ENCODE measurements around the gene PTGER3. TPM values are rescaled to one million over a fixed set of nuclear protein-coding genes. Genes with fewer than 3 reads are reported as not detected.
"Not testable (repeated sequence)": the region's sequence is repeated elsewhere in the genome, so short reads cannot be mapped to it uniquely, and the experiment has no call there.

The PTGER3 gene
- total and polyA plus RNA-seq, 3 donors from 2014 or later, result 0.31 to 3.6 (median 0.43) TPM

GRCh38 chr1:70994753-70995268 is 52.8 kb downstream of the PTGER3 start:
- no peak for DNase-seq
- Histone ChIP-seq H3K4me1 (no peaks in the 10 kb centered on the region), H3K9me3 (no peaks in the 10 kb centered on the region), H3K36me3 (ENCODE audit: low read depth, missing control alignments) (no peaks in the 10 kb centered on the region), H3K4me3 (no peak overlapping the region), H3K27me3 (no peaks in the 10 kb centered on the region), H3K27ac (no peak overlapping the region)
- intact Hi-C loops (cut with DNase I; ENCODE audit: low total_unique reads), result no loop called here
- no peak for TF ChIP-seq CTCF (IDR thresholded peaks at IDR 0.05)
- WGBS, 2 donors, result 85 to 90% methylated on average over 1 of the region's 1 CpG

- H3K4me3 ChIP-seq, result no peak overlapping the region
- H3K27me3 ChIP-seq, result no peaks in the 10 kb centered on the region
- H3K9me3 ChIP-seq, result no peaks in the 10 kb centered on the region
- DNase-seq, result no peak
- intact Hi-C loops (cut with DNase I; ENCODE audit: low total_unique reads), result no loop called here
- WGBS, 2 donors, result 82 to 88% methylated on average over 3 of the region's 3 CpGs
- H3K27ac ChIP-seq, result no peak overlapping the region
- TF ChIP-seq POLR2A (IDR thresholded peaks at IDR 0.05) (no peak), CTCF (IDR thresholded peaks at IDR 0.05) (no peak)
- H3K4me1 ChIP-seq, result no peaks in the 10 kb centered on the region
- no peaks in the 10 kb centered on the region for H3K36me3 ChIP-seq (ENCODE audit: low read depth, missing control alignments)
Observed at GRCh38 chr1:70993798-70994197, 53.8 kb downstream of the PTGER3 start.

GRCh38 chr1:70992521-70992920 is 55.1 kb downstream of the PTGER3 start:
- Histone ChIP-seq H3K36me3 (ENCODE audit: low read depth, missing control alignments) (no peaks in the 10 kb centered on the region), H3K27ac (no peak overlapping the region), H3K4me3 (no peak overlapping the region), H3K27me3 (no peaks in the 10 kb centered on the region), H3K4me1 (no peaks in the 10 kb centered on the region), H3K9me3 (no peaks in the 10 kb centered on the region)
- DNase-seq, result no peak
- no peak for TF ChIP-seq POLR2A (IDR thresholded peaks at IDR 0.05)
- no peak for TF ChIP-seq CTCF (IDR thresholded peaks at IDR 0.05)
- intact Hi-C loops (cut with DNase I; ENCODE audit: low total_unique reads), result no loop called here
- WGBS, 2 donors, result 87 to 89% methylated on average over 2 of the region's 2 CpGs

GRCh38 chr1:70990469-70991253 is 57.0 kb downstream of the PTGER3 start:
- intact Hi-C loops (cut with DNase I; ENCODE audit: low total_unique reads), result no loop called here
- no peaks in the 10 kb centered on the region for H3K4me1 ChIP-seq
- no peaks in the 10 kb centered on the region for H3K9me3 ChIP-seq
- H3K27me3 ChIP-seq, result no peaks in the 10 kb centered on the region
- H3K4me3 ChIP-seq, result no peak overlapping the region
- DNase-seq, result no peak
- TF ChIP-seq CTCF (IDR thresholded peaks at IDR 0.05), result no peak
- TF ChIP-seq POLR2A (IDR thresholded peaks at IDR 0.05), result no peak
- no peak overlapping the region for H3K27ac ChIP-seq
- H3K36me3 ChIP-seq (ENCODE audit: low read depth, missing control alignments), result no peaks in the 10 kb centered on the region
- 60 to 61% methylated on average over 3 of the region's 3 CpGs for WGBS, 2 donors

GRCh38 chr1:70987497-70987896 is 60.1 kb downstream of the PTGER3 start:
- 91 to 93% methylated on average over 2 of the region's 2 CpGs for WGBS, 2 donors
- DNase-seq, result no peak
- H3K36me3 ChIP-seq (ENCODE audit: low read depth, missing control alignments), result no peaks in the 10 kb centered on the region
- H3K9me3 ChIP-seq, result no peaks in the 10 kb centered on the region
- intact Hi-C loops (cut with DNase I; ENCODE audit: low total_unique reads), result no loop called here
- no peaks in the 10 kb centered on the region for H3K27me3 ChIP-seq
- H3K4me1 ChIP-seq, result no peaks in the 10 kb centered on the region
- TF ChIP-seq POLR2A (IDR thresholded peaks at IDR 0.05), result no peak
- H3K4me3 ChIP-seq, result no peak overlapping the region
- no peak overlapping the region for H3K27ac ChIP-seq

- H3K27ac ChIP-seq; H3K4me3 ChIP-seq; DNase-seq; H3K27me3 ChIP-seq; H3K36me3 ChIP-seq (ENCODE audit: low read depth, missing control alignments); H3K4me1 ChIP-seq; intact Hi-C loops (cut with DNase I; ENCODE audit: low total_unique reads); H3K9me3 ChIP-seq: not testable (repeated sequence)
- WGBS, 2 donors, result 89 to 95% methylated on average over 5 of the region's 5 CpGs
Observed at GRCh38 chr1:70985776-70986225, 61.8 kb downstream of the PTGER3 start.

GRCh38 chr1:70985278-70985677 is 62.3 kb downstream of the PTGER3 start:
- DNase-seq; H3K36me3 ChIP-seq (ENCODE audit: low read depth, missing control alignments); H3K9me3 ChIP-seq; H3K27me3 ChIP-seq; H3K4me1 ChIP-seq; intact Hi-C loops (cut with DNase I; ENCODE audit: low total_unique reads); H3K27ac ChIP-seq; H3K4me3 ChIP-seq: not testable (repeated sequence)
- WGBS, 2 donors, result 83% methylated on average over 2 of the region's 2 CpGs

All from testis (tissue), 3 donors.